ENCODE data around the gene ABHD17B. TPM values are rescaled to one million over a fixed set of nuclear protein-coding genes. Genes with fewer than 3 reads are reported as not detected.

The ABHD17B gene
- total and polyA plus RNA-seq, 10 of the 15 experiments (the other 5 are each of a cell fraction or from before 2014, with no cell fraction given): 3.5 to 21.4 (median 16.6) TPM

GRCh38 chr9:71822456-71822855 is 88.5 kb downstream of the ABHD17B start:
- ChIA-PET POLR2A (no interaction called here), RAD21 (ENCODE audit: unreplicated experiment) (no interaction called here), CTCF (interaction anchor here (0.9 kb wide), 1 partner anchor 11 kb away, joined by 3 read pairs; no protein-coding TSS in a partner anchor), SMC1A (ENCODE audit: uncharacterized antibody, unreplicated experiment) (interaction anchor here (1.0 to 1.1 kb wide), 2 partner anchors 16 to 202 kb away, joined by 4 read pairs; no protein-coding TSS in a partner anchor)
- Histone ChIP-seq H3K4me3 (no peak overlapping the region), H3K9ac (ENCODE audit: control insufficient read depth, insufficient read depth, low read length) (no peak overlapping the region), H3K27me3 (replicated peaks in 1 of 2; ENCODE audit: control insufficient read depth in 2 of 2, insufficient read depth in 2 of 2, low read length in 1 of 2) (no peaks in the 10 kb centered on the region), H3K4me2 (ENCODE audit: control insufficient read depth, insufficient read depth) (no peak overlapping the region), H3K27ac (ENCODE audit: control insufficient read depth, insufficient read depth) (no peak overlapping the region), H3K79me2 (ENCODE audit: control insufficient read depth, insufficient read depth, low read length) (no peaks in the 10 kb centered on the region), H3K4me1 (ENCODE audit: control insufficient read depth, insufficient read depth, low read length) (no peaks in the 10 kb centered on the region), H2AFZ (ENCODE audit: control insufficient read depth, low read depth, low read length) (no peak overlapping the region), H3K9me3 (replicated peaks; ENCODE audit: control insufficient read depth, insufficient read depth, low read length) (no peaks in the 10 kb centered on the region), H4K20me1 (ENCODE audit: control insufficient read depth, insufficient read depth) (no peaks in the 10 kb centered on the region), H3K36me3 (ENCODE audit: control insufficient read depth in 2 of 2, insufficient read depth in 2 of 2, low read length in 1 of 2) (no peaks in the 10 kb centered on the region)
- TF ChIP-seq PKNOX1 (IDR thresholded peaks at IDR 0.05) (no peak), TARDBP (IDR thresholded peaks at IDR 0.05; ENCODE audit: borderline replicate concordance) (no peak), NFXL1 (IDR thresholded peaks at IDR 0.05; ENCODE audit: borderline replicate concordance) (no peak), SUPT20H (IDR thresholded peaks at IDR 0.05; ENCODE audit: borderline replicate concordance, control insufficient read depth, low read depth, low read length) (no peak)
- BruUV-seq (replicated peaks): no TSS peak
- intact Hi-C loops (cut with micrococcal nuclease; ENCODE audit: unreplicated experiment): loop anchor here (5.0 kb wide), 2 partner anchors 55 to 90 kb away; partner anchors contain the start of genes ABHD17B, C9orf85 and CEMIP2
- FAIRE-seq (no peak), ATAC-seq (no peak), DNase-seq (ENCODE audit: low read depth, low spot score) (no peak)
- WGBS (ENCODE audit: insufficient coverage, insufficient replicate concordance, low lambda C conversion rate, missing lambda C conversion rate): 46% methylated on average over 3 of the region's 3 CpGs
- in situ Hi-C loops (cut with MboI): no loop called here

GRCh38 chr9:71821405-71821804 is 89.6 kb downstream of the ABHD17B start:
- in situ Hi-C loops (cut with MboI): no loop called here
- SMC1A ChIA-PET (ENCODE audit: uncharacterized antibody, unreplicated experiment): interaction anchor here (0.9 to 1.3 kb wide), 4 partner anchors 15 to 203 kb away, joined by 3 to 4 read pairs (median 4); partner anchors contain the start of genes ABHD17B and C9orf85

More at GRCh38 chr9:71821405-71821804, 89.6 kb downstream of the ABHD17B start:
- H3K4me1 ChIP-seq (ENCODE audit: control insufficient read depth, insufficient read depth, low read length): no peaks in the 10 kb centered on the region
- RAD21 ChIA-PET (ENCODE audit: unreplicated experiment): interaction anchor here (1.1 kb wide), 1 partner anchor 194 kb away, joined by 3 read pairs; no protein-coding TSS in a partner anchor
- CTCF ChIA-PET: interaction anchor here (0.9 to 1.2 kb wide), 3 partner anchors 25 to 204 kb away, joined by 3 to 4 read pairs (median 4); no protein-coding TSS in a partner anchor
- no TSS peak for BruUV-seq (replicated peaks)
- WGBS (ENCODE audit: insufficient coverage, insufficient replicate concordance, low lambda C conversion rate, missing lambda C conversion rate): 59% methylated on average over 3 of the region's 3 CpGs
- no peaks in the 10 kb centered on the region for H4K20me1 ChIP-seq (ENCODE audit: control insufficient read depth, insufficient read depth)
- no peaks in the 10 kb centered on the region for H3K79me2 ChIP-seq (ENCODE audit: control insufficient read depth, insufficient read depth, low read length)
- no peaks in the 10 kb centered on the region for H3K36me3 ChIP-seq (ENCODE audit: control insufficient read depth in 2 of 2, insufficient read depth in 2 of 2, low read length in 1 of 2)
- no peak overlapping the region for H3K9ac ChIP-seq (ENCODE audit: control insufficient read depth, insufficient read depth, low read length)
- no peaks in the 10 kb centered on the region for H3K27me3 ChIP-seq (replicated peaks in 1 of 2; ENCODE audit: control insufficient read depth in 2 of 2, insufficient read depth in 2 of 2, low read length in 1 of 2)
- no peak for ATAC-seq
- DNase-seq (ENCODE audit: low read depth, low spot score): no peak
- POLR2A ChIA-PET: no interaction called here
- H2AFZ ChIP-seq (ENCODE audit: control insufficient read depth, low read depth, low read length): no peak overlapping the region
- no peak overlapping the region for H3K27ac ChIP-seq (ENCODE audit: control insufficient read depth, insufficient read depth)
- FAIRE-seq: no peak
- no peaks in the 10 kb centered on the region for H3K9me3 ChIP-seq (replicated peaks; ENCODE audit: control insufficient read depth, insufficient read depth, low read length)
- TF ChIP-seq ZNF207 (IDR thresholded peaks at IDR 0.05; ENCODE audit: borderline replicate concordance): no peak
- TF ChIP-seq IKZF1 (conservative IDR thresholded peaks at IDR 0.05): no peak
- TF ChIP-seq JUND (IDR thresholded peaks at IDR 0.05; ENCODE audit: low read depth, low read length): no peak
- H3K4me3 ChIP-seq: no peak overlapping the region
- H3K4me2 ChIP-seq (ENCODE audit: control insufficient read depth, insufficient read depth): no peak overlapping the region
- intact Hi-C loops (cut with micrococcal nuclease; ENCODE audit: unreplicated experiment): loop anchor here (5.0 kb wide), 2 partner anchors 54 to 91 kb away; partner anchors contain the start of genes ABHD17B, C9orf85 and CEMIP2
